Astrocyte of the hippocampus (primary cell): ENCODE results near the gene ANGPTL4.
"Not testable (repeated sequence)": the region's sequence is repeated elsewhere in the genome, so short reads cannot be mapped to it uniquely, and the experiment has no call there.

ENCODE experiments used
- DNase-seq: peaks from one replicate; pipeline ENCODE4 v3.0.0; 2011; ENCODE audit warnings: low read depth, low spot score

ANGPTL4 gene

GRCh38 chr19:8361921-8362793, 1.8 kb upstream of the ANGPTL4 start:
- peak; percentile 99 for DNase-seq

GRCh38 chr19:8366121-8366581, 2.2 kb downstream of the ANGPTL4 start:
- no peak for DNase-seq

DNA sequence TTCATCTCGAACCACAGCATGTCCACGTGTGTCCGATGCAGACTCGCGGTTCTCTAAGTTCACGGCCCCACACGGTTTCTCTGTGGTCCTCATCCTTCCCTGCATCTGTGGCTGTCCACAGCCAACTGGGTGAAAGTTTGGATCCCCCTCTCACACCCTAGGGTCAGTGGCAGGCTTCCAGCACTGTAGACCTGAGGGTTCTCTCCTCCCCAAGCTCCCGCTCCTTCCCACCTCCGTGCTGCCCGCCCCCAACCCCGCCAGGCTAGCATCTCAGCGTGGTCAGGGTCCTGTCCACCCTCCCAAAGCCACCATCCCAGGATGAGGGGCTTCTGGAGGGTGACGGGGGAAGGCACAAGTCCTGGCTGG, 3.0 kb downstream of the ANGPTL4 start:
- no peak for DNase-seq

DNA sequence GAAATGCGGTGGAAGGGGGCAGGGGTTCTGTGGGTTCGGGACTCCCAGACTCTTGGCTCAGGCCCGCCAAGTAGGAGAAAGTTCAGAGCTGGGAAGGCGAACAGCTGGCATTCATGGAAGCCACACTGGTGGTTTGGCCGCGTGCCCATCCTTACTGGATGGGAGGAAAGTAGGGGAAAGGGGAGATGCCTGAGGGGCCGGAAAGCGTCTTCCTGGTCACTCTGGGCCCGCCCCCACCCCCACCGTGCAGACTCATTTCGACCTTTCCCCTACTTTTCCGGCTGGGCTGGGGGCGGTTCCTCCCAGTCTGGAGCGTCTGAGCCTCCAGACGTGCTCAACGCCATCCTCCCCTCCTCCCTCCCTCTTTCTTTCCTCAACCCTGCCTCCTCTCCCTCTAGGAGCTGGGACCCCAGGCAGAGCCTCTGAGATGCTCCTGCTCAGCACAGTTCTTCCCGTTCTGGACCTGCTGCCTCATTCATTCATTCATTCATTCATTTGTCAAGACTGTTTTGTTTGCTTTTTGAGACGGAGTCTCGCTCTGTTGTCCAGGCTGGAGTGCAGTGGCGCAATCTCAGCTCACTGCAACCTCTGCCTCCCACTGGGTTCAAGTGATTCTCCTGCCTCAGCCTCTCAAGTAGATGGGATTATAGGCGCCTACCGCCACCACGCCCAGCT, 3.5 kb downstream of the ANGPTL4 start:
- DNase-seq = peak; percentile 99

- no peak for DNase-seq
These were observed 6.4 kb downstream of the ANGPTL4 start for GRCh38 chr19:8370176-8371010.

DNA sequence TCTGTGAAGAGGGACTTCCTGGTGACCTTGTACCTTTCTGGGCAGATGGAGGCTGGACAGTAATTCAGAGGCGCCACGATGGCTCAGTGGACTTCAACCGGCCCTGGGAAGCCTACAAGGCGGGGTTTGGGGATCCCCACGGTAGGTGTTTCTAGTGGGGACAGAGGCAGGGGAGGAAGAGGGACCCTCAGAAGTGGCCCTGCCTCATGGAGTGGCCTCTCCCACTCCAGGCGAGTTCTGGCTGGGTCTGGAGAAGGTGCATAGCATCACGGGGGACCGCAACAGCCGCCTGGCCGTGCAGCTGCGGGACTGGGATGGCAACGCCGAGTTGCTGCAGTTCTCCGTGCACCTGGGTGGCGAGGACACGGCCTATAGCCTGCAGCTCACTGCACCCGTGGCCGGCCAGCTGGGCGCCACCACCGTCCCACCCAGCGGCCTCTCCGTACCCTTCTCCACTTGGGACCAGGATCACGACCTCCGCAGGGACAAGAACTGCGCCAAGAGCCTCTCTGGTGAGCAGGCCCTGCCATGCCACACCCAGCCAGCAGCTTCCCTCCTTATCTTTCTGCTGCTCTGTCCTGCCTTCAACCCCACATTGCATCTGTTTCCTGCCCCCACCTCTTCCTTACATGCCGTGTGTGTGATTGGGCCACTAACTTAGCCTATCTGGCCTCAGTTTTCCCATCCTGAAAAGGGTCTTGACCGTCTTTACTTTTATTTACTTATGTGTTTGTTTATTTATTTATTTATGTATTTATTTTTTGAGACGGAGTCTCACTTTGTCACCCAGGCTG, 7.3 kb downstream of the ANGPTL4 start:
- DNase-seq = no peak

DNA sequence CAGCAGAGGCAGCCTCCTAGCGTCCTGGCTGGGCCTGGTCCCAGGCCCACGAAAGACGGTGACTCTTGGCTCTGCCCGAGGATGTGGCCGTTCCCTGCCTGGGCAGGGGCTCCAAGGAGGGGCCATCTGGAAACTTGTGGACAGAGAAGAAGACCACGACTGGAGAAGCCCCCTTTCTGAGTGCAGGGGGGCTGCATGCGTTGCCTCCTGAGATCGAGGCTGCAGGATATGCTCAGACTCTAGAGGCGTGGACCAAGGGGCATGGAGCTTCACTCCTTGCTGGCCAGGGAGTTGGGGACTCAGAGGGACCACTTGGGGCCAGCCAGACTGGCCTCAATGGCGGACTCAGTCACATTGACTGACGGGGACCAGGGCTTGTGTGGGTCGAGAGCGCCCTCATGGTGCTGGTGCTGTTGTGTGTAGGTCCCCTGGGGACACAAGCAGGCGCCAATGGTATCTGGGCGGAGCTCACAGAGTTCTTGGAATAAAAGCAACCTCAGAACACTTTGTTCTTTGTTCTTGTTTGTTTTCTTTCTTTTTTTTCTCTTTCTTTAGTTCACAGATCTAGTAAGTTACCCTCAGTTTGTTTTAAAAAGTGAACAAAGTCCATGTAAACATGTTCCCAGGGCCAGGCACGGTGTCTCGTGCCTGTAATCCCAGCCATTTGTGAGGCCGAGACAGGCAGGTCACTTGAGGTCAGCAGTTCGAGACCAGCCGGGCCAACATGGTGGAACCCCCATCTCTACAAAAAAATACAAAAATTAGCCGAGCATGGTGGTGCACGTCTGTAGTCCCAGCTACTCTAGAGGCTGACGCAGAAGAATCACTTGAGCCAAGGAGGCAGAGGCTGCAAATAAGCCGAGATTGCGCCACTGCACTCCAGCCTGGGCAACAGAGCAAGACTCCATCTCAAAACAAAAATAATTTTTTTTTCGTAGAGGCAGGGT, 10.2 kb downstream of the ANGPTL4 start:
- DNase-seq = no peak

- not testable (repeated sequence) for DNase-seq
These were observed 11.8 kb downstream of the ANGPTL4 start for GRCh38 chr19:8375766-8376165.

GRCh38 chr19:8376373-8376974, 12.5 kb downstream of the ANGPTL4 start:
- not testable (repeated sequence) for DNase-seq

DNA sequence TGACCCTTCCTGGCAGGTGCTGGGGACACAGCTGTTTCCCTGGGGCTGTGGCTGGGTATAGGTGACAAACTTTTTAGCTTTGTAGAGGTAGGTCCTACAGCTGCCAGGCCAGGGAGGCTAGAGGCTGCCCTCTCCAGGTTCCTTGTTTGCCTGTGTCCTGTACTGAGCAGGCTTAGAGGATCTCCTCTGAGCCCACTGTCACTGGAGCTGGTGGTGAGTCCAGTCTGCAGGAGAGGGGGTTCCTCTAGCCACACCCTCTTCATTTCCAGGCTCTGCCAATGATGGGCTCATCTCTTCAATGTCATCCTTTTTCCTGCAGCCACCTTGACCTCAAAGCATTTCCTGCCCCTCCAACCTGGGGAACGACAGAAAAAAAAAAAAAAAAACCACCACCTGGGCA, 13.6 kb downstream of the ANGPTL4 start:
- DNase-seq = no peak

DNA sequence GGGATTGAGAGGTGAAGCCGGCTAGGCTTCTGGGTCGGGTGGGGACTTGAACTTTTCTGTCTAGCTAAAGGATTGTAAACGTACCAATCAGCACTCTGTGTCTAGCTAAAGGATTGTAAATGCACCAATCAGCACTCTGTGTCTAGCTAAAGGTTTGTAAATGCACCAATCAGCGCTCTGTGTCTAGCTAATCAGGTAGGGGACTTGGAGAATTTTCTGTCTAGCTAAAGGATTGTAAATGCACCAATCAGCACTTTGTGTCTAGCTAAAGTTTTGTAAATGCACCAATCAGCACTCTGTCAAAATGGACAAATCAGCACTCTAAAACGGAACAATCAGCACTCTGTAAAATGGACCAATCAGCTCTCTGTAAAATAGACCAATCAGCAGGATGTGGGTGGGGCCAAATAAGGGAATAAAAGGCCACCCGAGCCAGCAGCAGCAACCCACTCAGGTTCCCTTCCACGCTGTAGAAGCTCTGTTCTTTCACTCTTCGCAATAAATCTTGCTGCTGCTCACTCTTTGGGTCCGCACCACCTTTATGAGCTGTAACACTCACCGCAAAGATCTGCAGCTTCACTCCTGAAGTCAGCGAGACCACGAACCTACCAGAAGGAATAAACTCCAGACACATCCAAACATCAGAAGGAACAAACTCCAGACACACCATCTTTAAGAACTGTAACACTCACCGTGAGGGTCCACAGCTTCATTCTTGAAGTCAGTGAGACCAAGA, 15.4 kb downstream of the ANGPTL4 start:
- DNase-seq = not testable (repeated sequence)

DNA sequence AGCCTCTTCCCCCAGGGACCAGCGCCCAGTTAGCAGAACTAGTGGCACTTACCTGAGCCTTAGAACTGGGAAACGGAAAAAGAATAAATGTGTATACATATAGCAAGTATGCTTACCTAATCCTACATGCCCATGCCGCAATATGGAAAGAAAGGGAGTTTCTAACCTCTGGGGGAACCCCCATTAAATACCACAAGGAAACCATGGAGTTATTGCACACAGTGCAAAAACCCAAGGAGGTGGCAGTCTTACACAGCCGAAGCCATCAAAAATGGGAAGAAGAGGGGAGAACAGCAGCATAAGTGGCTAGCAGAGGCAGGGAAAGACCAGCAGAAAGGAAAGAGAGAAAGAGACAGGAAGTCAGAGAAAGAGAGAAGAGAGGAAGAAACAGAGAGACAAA, 20.6 kb downstream of the ANGPTL4 start:
- DNase-seq = not testable (repeated sequence)

DNA sequence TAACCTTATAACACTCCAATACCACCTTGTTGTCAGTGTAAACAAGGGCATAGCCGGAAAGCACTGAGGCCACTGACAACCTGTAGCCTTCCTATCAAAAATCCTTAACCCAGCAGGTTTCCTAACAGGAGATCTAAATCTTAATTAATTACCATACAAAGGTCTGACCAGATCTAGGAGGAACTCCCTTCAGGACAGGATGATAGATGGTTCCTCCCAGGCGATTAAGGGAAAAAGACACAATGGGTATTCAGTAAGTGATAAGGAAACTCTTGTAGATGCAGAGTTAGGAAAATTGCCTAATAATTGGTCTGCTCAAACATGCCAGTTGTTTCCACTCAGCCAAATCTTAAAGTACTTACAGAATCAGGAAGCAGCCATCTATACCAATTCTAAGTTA, 21.1 kb downstream of the ANGPTL4 start:
- not testable (repeated sequence) for DNase-seq

- DNase-seq = not testable (repeated sequence)
These were observed 21.6 kb downstream of the ANGPTL4 start for GRCh38 chr19:8385566-8385965.

DNA sequence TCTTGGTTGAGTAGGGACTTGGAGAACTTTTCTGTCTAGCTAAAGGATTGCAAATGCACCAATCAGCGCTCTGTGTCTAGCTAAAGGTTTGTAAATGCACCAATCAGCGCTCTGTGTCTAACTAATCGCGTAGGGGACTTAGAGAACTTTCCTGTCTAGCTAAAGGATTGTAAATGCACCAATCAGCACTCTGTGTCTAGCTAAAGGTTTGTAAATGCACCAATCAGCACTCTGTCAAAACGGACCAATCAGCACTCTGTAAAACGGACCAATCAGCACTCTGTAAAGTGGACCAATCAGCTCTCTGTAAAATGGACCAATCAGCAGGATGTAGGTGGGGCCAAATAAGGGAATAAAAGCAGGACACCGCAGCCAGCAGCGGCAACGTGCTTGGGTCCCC, 22.5 kb downstream of the ANGPTL4 start:
- DNase-seq = not testable (repeated sequence)

DNA sequence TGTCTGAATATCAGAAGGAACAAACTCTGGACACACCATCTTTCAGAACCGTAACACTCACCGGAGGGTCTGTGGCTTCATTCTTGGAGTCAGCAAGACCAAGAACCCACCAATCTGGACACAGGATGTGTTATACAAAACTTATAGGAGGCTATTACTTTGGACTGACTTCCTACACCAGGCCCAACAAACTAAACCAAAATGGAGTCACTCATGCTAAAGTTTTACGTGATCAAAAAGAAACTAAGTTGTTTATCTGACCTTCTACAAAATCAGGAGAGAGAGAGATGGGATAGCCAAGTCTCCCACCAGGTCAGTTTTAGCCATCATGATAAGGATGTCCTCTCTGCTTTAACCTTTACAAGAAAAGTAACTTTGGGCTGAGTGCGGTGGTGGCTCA, 23.0 kb downstream of the ANGPTL4 start:
- no peak for DNase-seq

DNA sequence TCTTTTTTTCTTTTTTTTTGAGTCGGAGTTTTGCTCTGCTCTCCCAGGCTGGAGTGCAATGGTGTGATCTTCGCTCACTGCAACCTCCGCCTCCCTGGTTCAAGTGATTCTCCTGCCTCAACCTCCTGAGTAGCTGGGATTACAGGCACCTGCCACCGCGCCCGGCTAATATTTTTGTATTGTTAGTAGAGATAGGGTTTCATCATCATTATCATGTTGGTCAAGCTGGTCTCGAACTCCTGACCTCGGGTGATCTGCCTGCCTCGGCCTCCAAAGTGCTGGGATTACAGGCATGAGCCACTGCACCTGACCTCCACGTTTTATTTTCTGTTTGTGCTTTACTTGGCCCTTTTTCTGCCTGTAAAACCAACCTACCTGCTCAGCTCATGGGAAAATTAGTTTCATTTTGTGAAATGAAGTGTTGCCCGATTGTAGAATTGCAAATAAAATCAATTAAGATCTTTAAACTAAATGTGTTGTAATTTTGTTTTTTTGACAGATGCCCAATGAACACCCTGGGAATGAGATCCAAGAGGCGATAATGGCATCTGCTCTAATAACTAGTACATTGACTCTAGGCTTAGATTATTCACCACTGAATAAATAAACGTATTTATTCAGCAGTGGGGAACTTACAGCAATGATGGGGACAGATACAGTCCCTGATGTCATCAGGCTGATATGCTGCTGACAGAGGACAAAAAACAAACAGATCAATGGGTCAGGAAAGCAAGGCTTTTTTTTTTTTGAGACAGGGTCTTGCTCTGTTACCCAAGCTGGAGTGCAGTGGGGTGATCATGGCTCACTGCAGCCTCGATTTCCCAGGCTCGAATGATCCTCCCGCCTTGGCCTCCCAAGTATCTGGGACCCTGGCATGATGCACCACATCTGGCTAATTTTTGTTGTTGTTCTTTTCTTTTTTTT, 24.0 kb downstream of the ANGPTL4 start:
- no peak for DNase-seq

DNA sequence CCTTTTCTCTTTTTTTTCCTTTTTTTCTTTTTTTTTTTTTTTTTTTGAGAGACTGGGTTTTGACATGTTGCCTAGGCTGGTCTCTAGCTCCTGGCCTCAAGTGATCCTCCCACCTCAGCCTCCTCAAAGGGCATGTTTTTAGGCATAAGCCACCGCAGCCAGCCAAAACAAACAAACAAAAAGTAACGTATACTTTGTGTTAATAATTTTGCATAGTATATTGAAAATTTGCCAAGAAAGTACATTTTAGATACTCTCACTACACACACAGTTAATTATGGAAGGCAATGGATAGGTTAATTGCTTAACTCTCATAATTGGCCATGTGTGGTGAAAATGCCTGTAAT, 24.6 kb downstream of the ANGPTL4 start:
- DNase-seq = no peak
